T-helper 1 cell treated with Interleukin-12 subunit alpha and Interleukin-12 subunit beta and Interleukin-4 antibody, amounts not matched to agents 30 μg/mL and 1 μg/mL, for 36 hours (primary cell): ENCODE data around the gene THOP1.
A peak's percentile ranks its signal among the peaks of the same experiment; 100 is the strongest.

Experiments
- H3K27ac Mint-ChIP-seq: one replicate; pipeline ENCODE4 v1.8.0; 2021; ENCODE audit warnings: mild to moderate bottlenecking, mixed read lengths
- H3K27me3 Mint-ChIP-seq: one replicate; pipeline ENCODE4 v1.8.0; 2021; ENCODE audit warnings: low read depth, mixed read lengths
- H3K36me3 Mint-ChIP-seq: one replicate; pipeline ENCODE4 v1.8.0; 2021; ENCODE audit warnings: low read depth, mixed read lengths
- H3K4me1 Mint-ChIP-seq: one replicate; pipeline ENCODE4 v1.8.0; 2021; ENCODE audit warnings: low read depth, mixed read lengths
- H3K4me3 Mint-ChIP-seq: one replicate; pipeline ENCODE4 v1.8.0; 2021; ENCODE audit warnings: mild to moderate bottlenecking, moderate library complexity, mixed read lengths
- H3K9me3 Mint-ChIP-seq: one replicate; pipeline ENCODE4 v1.8.0; 2021; ENCODE audit warnings: mixed read lengths

Gene THOP1

GRCh38 chr19:2823646-2824045 is 38.3 kb downstream of the THOP1 start:
- Mint-ChIP-seq H3K4me3 (no peak overlapping the region), H3K36me3 (peaks cover 22% of the 10 kb centered on the region), H3K4me1 (peaks cover 2% of the 10 kb centered on the region), H3K27me3 (no peaks in the 10 kb centered on the region), H3K9me3 (peaks cover 19% of the 10 kb centered on the region), H3K27ac (no peak overlapping the region)

GRCh38 chr19:2824129-2824528 is 38.8 kb downstream of the THOP1 start:
- peaks cover 24% of the 10 kb centered on the region for H3K9me3 Mint-ChIP-seq
- H3K36me3 Mint-ChIP-seq = peaks cover 24% of the 10 kb centered on the region
- H3K27ac Mint-ChIP-seq = no peak overlapping the region
- peaks cover 2% of the 10 kb centered on the region for H3K4me1 Mint-ChIP-seq
- H3K4me3 Mint-ChIP-seq = no peak overlapping the region
- H3K27me3 Mint-ChIP-seq = no peaks in the 10 kb centered on the region

DNA sequence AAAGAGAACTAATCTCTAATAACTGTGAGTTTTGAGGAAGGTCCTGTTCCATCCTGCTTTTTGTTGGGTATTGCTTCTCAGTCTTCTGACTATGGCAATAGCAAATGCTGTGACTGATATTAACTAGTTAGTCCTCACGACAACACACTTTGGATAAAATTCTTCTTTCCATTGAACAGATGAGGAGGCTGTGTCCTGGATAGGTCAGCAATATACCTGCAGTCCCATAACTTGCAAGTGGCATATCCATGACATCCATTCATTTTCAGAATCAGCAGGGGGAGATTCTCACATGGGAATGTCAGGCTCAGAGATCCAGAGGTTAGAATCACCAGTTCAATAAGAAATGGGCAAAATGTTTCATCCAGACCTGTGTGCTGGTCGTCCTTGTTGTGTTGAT is 41.7 kb downstream of the THOP1 start:
- Mint-ChIP-seq H3K4me3 (no peak overlapping the region), H3K9me3 (peaks cover 37% of the 10 kb centered on the region), H3K4me1 (no peaks in the 10 kb centered on the region), H3K27ac (no peak overlapping the region), H3K36me3 (peaks cover 24% of the 10 kb centered on the region), H3K27me3 (no peaks in the 10 kb centered on the region)

GRCh38 chr19:2827840-2828489 is 42.7 kb downstream of the THOP1 start:
- Mint-ChIP-seq H3K27me3 (no peaks in the 10 kb centered on the region), H3K9me3 (peaks cover 46% of the 10 kb centered on the region), H3K27ac (no peak overlapping the region), H3K36me3 (peaks cover 29% of the 10 kb centered on the region), H3K4me1 (no peaks in the 10 kb centered on the region), H3K4me3 (no peak overlapping the region)

DNA sequence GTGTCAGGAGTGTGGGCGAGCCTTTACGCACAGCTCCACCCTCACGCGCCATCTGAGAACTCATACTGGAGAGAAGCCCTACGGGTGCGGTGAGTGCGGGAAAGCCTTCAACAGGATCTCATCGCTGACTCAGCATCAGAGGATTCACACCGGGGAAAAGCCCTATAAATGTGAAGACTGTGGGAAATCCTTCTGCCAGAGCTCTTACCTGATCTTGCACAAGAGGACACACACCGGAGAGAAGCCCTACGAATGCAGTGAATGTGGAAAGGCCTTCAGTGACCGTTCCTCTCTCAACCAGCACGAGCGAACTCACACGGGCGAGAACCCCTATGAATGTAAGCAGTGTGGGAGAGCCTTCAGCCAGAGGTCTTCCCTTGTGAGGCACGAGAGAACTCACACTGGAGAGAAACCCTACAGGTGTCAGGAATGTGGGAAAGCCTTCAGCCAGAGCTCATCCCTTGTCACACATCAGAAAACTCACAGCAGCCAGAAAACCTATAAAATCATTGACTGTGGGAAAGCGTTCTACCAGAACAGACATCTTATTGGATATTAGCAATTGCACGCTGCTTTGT is 49.1 kb downstream of the THOP1 start:
- Mint-ChIP-seq H3K27ac (no peak overlapping the region), H3K36me3 (peaks cover 31% of the 10 kb centered on the region), H3K4me1 (no peaks in the 10 kb centered on the region), H3K4me3 (no peak overlapping the region), H3K9me3 (peaks cover 57% of the 10 kb centered on the region), H3K27me3 (no peaks in the 10 kb centered on the region)

- Mint-ChIP-seq H3K4me1 (no peaks in the 10 kb centered on the region), H3K27me3 (peaks cover 4% of the 10 kb centered on the region), H3K9me3 (peaks cover 44% of the 10 kb centered on the region), H3K27ac (no peak overlapping the region), H3K36me3 (peaks cover 33% of the 10 kb centered on the region), H3K4me3 (no peak overlapping the region)
These were observed 52.1 kb downstream of the THOP1 start for GRCh38 chr19:2837430-2837829.

- H3K27me3 Mint-ChIP-seq = peaks cover 15% of the 10 kb centered on the region
- peak within 1 kb of the TSS; percentile 15 for H3K27ac Mint-ChIP-seq
- no peaks in the 10 kb centered on the region for H3K4me1 Mint-ChIP-seq
- H3K9me3 Mint-ChIP-seq = peaks cover 37% of the 10 kb centered on the region
- peaks cover 12% of the 10 kb centered on the region for H3K36me3 Mint-ChIP-seq
- peak within 1 kb of the TSS; percentile 76 for H3K4me3 Mint-ChIP-seq
These were observed 55.8 kb downstream of the THOP1 start, which contains the start of gene ZNF555 for GRCh38 chr19:2840794-2841791. TSS of gene ZNF555 (plus strand) at chr19:2841475. CDS start at chr19:2841573, 98 bp downstream.

GRCh38 chr19:2841855-2842574 is 56.7 kb downstream of the THOP1 start:
- H3K9me3 Mint-ChIP-seq = peaks cover 34% of the 10 kb centered on the region
- H3K27ac Mint-ChIP-seq = no peak overlapping the region
- no peaks in the 10 kb centered on the region for H3K4me1 Mint-ChIP-seq
- H3K4me3 Mint-ChIP-seq = peak overlapping the region; percentile 17
- peaks cover 7% of the 10 kb centered on the region for H3K36me3 Mint-ChIP-seq
- H3K27me3 Mint-ChIP-seq = peaks cover 15% of the 10 kb centered on the region

DNA sequence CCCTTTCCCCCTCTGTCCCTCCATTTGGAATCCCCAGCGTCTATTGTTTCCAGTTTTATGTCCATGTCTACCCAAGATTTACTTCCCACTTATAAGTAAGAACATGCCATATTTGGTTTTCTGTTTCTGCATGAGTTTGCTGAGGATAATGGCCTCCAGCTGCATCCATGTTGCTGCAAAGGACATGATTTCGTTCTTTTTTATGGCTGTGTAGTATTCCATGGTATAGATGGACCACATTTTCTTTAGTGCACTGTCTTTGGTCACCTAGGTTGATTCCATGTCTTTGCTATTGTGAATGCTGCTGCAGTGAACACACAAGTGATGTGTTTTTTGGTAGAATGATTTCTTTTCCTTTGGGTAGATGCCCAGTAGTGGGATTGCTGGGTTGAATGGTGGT is 59.8 kb downstream of the THOP1 start:
- H3K36me3 Mint-ChIP-seq = peaks cover 8% of the 10 kb centered on the region
- H3K4me3 Mint-ChIP-seq = no peak overlapping the region
- peaks cover 15% of the 10 kb centered on the region for H3K27me3 Mint-ChIP-seq
- H3K4me1 Mint-ChIP-seq = no peaks in the 10 kb centered on the region
- H3K27ac Mint-ChIP-seq = no peak overlapping the region
- H3K9me3 Mint-ChIP-seq = peaks cover 38% of the 10 kb centered on the region

DNA sequence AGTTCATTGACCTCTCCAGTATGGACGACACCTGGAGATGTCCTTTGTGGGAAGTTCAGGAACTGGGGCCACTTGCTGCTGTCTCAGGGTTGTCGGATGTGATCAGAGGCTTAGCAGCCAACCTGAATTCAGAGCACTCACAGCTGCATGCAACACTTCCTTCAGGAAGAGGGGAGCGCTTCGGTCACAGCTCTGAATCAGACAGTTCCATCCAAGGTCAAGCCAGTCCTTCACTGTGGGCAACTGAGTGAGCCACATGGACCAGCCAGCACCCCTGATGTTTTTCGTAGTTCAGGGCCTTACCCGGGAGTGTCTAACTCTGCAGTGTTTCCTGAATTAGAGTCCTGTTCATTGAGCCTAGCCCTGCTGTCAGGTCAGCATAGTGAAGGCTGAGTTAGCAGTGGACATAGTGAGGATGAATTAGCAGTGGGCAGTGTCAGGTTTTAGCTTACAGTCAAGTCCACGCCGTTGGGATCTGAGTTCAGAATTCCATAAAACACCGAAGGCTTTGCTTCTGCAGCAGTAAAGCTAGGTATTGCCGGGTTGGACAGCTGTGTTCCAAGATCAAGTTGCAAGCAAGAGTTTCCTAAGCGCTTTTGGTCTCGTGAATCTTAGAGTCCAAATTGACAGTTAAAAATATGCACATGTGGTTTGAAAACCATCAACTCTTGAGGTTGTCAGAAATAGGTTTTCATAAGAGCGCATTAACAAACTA is 61.0 kb downstream of the THOP1 start:
- Mint-ChIP-seq H3K9me3 (peaks cover 49% of the 10 kb centered on the region), H3K4me1 (no peaks in the 10 kb centered on the region), H3K36me3 (peaks cover 17% of the 10 kb centered on the region), H3K27me3 (peaks cover 15% of the 10 kb centered on the region), H3K4me3 (no peak overlapping the region), H3K27ac (no peak overlapping the region)

DNA sequence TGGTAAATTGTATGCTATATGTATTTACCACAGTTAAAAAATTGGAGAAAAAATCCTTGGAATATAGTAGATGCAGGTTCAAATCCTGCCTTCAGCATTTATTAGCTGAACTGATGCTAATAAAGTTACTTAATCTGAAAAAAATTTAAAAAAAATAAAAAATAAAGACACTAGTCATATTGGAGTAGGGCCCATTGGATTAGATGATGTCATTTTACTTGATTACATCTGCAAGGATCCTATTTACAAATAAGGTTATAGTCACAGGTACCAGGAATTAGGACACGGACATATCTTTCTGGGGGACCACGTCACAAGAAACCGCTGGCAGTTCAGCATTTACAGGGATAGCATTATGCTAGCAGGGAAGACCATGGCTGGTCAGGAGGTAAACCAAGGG is 62.2 kb downstream of the THOP1 start:
- Mint-ChIP-seq H3K4me3 (no peak overlapping the region), H3K27me3 (peaks cover 10% of the 10 kb centered on the region), H3K27ac (no peak overlapping the region), H3K36me3 (peaks cover 25% of the 10 kb centered on the region), H3K9me3 (peaks cover 57% of the 10 kb centered on the region), H3K4me1 (no peaks in the 10 kb centered on the region)

DNA sequence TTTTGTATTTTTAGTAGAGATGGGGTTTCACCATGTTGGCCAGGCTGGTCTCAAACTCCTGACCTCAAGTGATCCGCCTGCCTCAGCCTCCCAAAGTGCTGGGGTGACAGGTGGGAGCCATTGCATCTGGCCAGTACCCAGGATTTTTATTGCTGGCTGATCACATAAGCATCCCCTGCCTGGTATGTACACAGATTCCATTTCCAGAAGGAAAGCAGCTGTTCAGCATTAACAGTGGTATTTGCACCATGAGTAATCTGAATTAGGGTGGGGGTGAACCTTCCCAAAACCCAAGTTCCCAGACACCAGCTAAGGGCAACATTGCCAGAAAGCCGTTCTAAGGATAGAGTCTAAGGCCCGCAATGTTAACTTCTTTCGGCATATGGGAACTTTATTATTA is 63.3 kb downstream of the THOP1 start:
- Mint-ChIP-seq H3K27ac (no peak overlapping the region), H3K4me3 (no peak overlapping the region), H3K27me3 (no peaks in the 10 kb centered on the region), H3K4me1 (no peaks in the 10 kb centered on the region), H3K36me3 (peaks cover 28% of the 10 kb centered on the region), H3K9me3 (peaks cover 63% of the 10 kb centered on the region)

DNA sequence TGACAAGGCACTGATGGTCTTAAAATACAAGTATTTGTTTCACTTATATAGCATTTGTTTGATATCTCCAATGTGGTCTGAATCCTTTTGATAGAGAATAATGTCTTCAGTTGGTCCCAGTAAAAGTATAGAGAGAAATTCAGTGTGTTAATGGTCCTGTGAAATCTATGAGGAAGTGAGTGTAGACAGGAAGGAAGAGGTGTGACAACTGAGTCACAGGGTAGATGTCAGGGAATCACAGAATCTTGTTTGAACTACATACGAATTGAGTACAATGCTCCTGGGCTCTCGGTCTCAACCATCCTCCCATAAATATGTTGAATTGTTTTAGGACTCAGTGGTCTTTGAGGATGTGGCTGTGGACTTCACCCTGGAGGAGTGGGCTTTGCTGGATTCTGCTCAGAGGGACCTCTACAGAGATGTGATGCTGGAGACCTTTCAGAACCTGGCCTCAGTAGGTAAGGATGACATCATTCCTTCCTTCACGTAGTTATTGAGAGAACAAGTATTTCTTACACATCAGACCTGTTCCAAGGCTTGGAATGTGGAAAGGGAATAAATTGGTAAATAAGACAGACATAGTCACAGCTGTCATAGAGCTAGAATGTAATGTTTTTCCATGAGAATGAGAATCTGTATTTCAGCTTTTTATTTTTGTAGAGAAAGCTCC is 65.1 kb downstream of the THOP1 start:
- no peaks in the 10 kb centered on the region for H3K4me1 Mint-ChIP-seq
- H3K27ac Mint-ChIP-seq = no peak overlapping the region
- H3K4me3 Mint-ChIP-seq = no peak overlapping the region
- peaks cover 32% of the 10 kb centered on the region for H3K36me3 Mint-ChIP-seq
- H3K9me3 Mint-ChIP-seq = peaks cover 72% of the 10 kb centered on the region
- H3K27me3 Mint-ChIP-seq = no peaks in the 10 kb centered on the region
